Adipocyte (in vitro differentiated cells): Measurements from ENCODE around the gene TLX2.

ENCODE experiments used
- DNase-seq: peaks from one replicate; pipeline ENCODE4 v3.0.0-alpha.2; 2015; ENCODE audit warnings: low read depth
- H3K27me3 ChIP-seq: replicated peaks from 2 replicates; pipeline ENCODE4 v1.7.0; 2013; ENCODE audit warnings: mild to moderate bottlenecking, low read length, moderate library complexity; ENCODE audit not compliant: control insufficient read depth, insufficient read depth
- H3K36me3 ChIP-seq: 2 replicates; pipeline ENCODE4 v1.7.0; 2013; ENCODE audit warnings: low read length, mild to moderate bottlenecking, moderate library complexity; ENCODE audit not compliant: control insufficient read depth, insufficient read depth, severe bottlenecking
- H3K4me1 ChIP-seq: 2 replicates; pipeline ENCODE4 v1.7.0; 2013; ENCODE audit warnings: mild to moderate bottlenecking, low read length, moderate library complexity; ENCODE audit not compliant: control insufficient read depth, insufficient read depth
- H3K4me3 ChIP-seq: 2 replicates; pipeline ENCODE4 v1.7.0; 2013; ENCODE audit warnings: mild to moderate bottlenecking, low read length, moderate library complexity
- H3K9ac ChIP-seq: 2 replicates; pipeline ENCODE4 v1.7.0; 2013; ENCODE audit warnings: mild to moderate bottlenecking, low read length, moderate library complexity
- H3K9me3 ChIP-seq: 2 replicates; pipeline ENCODE4 v1.7.0; 2013; ENCODE audit warnings: mild to moderate bottlenecking, low read length, moderate library complexity; ENCODE audit not compliant: control insufficient read depth

The TLX2 gene

DNA sequence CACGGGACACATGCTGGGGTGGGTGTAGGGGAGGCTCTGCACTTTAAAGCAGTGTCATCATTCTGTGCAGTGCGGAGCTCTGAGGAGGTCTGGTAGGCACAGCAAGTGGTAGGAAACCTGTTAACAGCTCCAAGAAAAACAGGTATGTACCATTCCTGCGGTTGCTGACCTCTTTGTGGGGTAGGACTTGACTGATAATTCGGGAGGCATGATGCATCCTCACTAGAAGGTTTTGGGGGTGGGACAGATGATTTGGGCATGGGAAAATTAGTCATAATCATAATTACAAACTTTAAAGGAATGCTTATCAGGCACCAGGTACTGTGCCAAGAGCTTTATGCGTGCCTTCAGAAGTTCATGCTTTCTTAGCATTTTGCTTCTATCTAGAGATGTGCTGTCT lies 50.0 kb downstream of the TLX2 start:
- Histone ChIP-seq H3K4me3 (no peak overlapping the region), H3K36me3 (no peaks in the 10 kb centered on the region), H3K27me3 (no peaks in the 10 kb centered on the region), H3K9ac (no peak overlapping the region), H3K4me1 (peaks cover 42% of the 10 kb centered on the region), H3K9me3 (no peaks in the 10 kb centered on the region)
- DNase-seq, result no peak

- H3K9ac ChIP-seq, result peak overlapping the region; percentile 25
- H3K4me1 ChIP-seq, result peaks cover 42% of the 10 kb centered on the region
- H3K27me3 ChIP-seq, result no peaks in the 10 kb centered on the region
- no peaks in the 10 kb centered on the region for H3K36me3 ChIP-seq
- no peak for DNase-seq
- H3K9me3 ChIP-seq, result no peaks in the 10 kb centered on the region
- H3K4me3 ChIP-seq, result peak overlapping the region; percentile 35
Measured at GRCh38 chr2:74566076-74566753, 52.0 kb downstream of the TLX2 start.

GRCh38 chr2:74566754-74567085 lies 52.5 kb downstream of the TLX2 start:
- Histone ChIP-seq H3K4me1 (peaks cover 42% of the 10 kb centered on the region), H3K27me3 (no peaks in the 10 kb centered on the region), H3K36me3 (no peaks in the 10 kb centered on the region), H3K9ac (no peak overlapping the region), H3K4me3 (no peak overlapping the region), H3K9me3 (no peaks in the 10 kb centered on the region)
- DNase-seq, result peak; percentile 92
